Measurements from ENCODE around the gene FANCC.

FANCC gene, protein sequence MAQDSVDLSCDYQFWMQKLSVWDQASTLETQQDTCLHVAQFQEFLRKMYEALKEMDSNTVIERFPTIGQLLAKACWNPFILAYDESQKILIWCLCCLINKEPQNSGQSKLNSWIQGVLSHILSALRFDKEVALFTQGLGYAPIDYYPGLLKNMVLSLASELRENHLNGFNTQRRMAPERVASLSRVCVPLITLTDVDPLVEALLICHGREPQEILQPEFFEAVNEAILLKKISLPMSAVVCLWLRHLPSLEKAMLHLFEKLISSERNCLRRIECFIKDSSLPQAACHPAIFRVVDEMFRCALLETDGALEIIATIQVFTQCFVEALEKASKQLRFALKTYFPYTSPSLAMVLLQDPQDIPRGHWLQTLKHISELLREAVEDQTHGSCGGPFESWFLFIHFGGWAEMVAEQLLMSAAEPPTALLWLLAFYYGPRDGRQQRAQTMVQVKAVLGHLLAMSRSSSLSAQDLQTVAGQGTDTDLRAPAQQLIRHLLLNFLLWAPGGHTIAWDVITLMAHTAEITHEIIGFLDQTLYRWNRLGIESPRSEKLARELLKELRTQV

DNA sequence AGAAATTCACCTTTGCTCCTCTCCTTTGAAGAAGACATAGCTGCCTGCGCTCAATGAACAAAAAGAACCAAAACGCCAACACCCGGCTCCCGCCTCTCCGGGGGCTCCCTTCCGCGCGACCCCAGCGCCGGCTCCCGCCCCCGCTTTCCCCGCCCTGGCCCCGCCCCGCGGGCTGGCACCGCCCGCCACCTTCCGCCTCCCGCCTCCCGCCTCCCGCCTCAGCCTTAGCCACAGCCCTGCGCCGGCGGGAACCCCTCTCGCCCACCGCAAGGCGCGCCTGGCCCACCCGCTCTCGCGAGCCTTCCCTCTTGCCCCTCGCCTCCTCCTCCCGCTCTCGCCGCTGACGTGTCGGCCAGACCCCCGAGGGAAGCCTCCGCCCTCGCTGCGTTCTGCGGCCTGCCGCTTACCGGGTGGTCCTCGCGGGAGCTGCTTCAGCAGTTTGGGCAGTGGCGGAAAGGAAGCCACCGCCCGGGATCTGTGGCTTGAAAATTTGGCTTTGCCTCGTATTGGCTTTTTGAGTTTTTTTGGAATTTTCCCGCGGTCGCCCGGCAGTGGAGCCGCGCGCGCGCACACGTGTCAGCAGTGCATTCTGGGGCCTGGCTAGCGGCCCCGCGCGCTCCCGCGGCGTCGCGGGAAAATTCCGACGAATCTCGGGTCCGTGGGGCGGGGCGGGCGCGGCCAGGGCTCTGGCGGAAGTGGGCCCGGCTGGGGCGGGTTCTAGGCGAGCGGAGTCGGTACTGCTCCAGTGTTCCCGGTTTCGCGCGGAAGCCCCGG lies at the start of gene FANCC:
FANCC (minus strand) TSS at position 591 of the 774 bp plus-strand sequence. CDS start 68,418 bp downstream, outside the sequence.
- DNase-seq (ENCODE audit: low spot score): peak; percentile 89

DNA sequence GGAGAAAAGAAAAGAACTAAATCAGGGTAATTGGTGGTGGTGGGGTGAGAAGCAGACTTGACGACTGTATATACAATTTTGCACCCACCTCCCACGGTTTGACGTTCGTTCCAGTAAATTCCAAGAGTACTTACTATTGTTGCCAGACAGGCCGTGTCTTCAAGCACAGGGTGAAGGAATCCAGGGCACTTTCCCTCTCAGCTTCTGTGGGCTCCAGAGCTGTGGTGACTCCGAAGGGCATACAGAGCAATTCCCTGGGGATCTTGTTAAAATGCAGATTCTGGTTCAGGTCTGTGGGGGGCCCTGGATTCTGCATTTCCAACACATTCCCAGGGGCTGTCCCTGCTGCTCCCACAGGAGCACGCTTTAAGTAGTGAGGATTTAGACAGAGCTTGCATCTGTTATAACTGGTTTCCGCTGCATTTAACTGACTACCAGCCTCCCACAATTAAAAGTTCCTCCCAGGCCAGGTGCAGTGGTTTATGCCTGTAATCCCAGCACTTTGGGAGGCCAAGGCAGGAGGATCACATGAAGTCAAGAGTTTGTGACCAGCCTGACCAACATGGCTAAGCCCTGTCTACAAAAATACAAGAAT lies 49.3 kb upstream of the FANCC start:
- no peak for DNase-seq (ENCODE audit: low spot score)

DNA sequence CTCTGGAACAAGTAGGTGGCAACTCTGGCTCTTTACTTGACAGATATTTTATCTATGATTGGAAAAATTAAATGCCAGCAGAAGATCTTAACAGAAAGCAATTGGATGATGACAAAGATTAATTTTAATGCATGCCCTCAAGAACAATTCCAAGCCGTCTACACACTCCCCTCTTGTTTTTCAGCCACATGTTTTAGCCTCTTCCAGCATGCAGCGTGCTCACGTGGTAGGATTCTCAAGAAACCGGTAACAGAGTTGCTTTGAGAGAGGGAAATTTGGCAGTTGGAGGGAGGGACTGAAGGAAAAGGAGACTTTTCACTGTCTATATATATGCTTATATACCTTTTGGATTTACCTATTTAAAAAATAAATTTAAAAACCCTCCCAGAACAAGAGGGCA lies 48.3 kb upstream of the FANCC start:
- no peak for DNase-seq (ENCODE audit: low spot score)

DNA sequence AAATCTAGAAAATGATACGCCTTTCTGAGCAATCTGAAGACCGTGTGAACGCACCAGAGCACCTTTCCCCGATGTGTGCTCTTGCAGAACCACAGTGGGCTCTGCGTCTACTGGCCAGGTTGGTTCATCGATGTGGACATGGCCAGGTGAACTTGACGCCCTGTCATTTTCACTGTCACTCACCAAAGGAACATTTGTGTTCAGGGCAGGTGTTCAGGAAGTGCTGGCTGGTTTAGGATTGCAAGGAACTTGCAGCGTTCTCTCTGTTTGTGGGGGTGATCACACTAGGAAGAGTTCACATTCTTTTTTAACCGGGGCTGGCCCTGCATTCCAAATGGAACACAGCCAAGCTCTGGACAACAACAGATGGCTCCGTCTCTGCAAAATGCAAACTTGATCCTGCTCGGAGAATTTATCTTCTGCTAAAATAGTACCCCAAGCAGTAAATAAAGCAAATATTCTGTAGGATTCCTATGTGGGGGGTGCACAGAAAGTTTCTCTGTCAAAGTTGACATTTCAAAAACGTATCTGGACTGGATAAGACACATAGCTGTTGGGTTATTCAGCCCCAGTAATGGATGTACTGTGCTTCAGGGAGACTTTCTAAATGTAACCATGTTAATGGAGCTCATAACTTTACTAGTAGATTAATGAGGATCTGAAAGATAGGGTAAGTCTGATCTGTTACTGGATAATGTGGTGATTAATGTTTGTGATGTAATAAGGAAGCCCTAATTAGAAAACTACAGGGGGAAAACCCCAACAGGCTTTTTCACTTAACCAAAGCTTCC lies 45.7 kb upstream of the FANCC start:
- no peak for DNase-seq (ENCODE audit: low spot score)

DNA sequence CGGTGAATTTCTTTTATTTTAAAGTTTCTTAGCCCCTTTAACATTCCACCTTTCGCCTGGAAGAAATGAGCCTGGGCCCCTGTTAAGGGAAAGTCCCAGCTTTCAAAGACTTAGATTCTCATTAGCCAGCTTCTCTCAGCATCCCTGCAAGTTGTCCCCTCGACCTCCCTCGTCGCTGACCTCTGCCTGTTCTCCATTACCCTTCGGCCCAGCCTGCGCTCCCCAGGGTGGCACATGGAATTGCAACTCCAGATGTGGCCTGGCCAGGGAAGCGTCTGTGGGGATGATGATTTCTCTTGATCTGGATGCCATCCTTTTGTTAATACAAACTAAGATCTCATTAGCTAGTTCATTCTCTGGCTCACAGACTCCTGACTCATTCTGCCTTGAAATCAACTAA lies 43.4 kb upstream of the FANCC start:
- no peak for DNase-seq (ENCODE audit: low spot score)

DNA sequence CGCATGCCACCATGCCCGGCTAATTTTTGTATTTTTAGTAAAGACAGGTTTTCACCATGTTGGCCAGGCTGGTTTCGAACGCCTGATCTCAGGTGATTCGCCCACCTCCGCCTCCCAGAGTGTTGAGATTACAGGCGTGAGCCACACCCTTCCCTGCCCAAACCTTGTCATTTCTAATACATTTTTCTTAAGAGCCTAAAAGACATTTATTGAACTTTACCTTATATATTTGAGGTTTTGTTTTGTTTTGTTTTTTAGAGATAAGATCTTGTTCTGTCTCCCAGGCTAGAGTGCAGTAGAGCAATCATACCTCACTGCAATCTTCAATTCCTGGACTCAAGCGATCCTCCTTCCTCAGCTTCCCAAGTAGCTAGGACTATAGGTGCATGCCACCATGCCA lies 39.8 kb upstream of the FANCC start:
- DNase-seq (ENCODE audit: low spot score): no peak

DNA sequence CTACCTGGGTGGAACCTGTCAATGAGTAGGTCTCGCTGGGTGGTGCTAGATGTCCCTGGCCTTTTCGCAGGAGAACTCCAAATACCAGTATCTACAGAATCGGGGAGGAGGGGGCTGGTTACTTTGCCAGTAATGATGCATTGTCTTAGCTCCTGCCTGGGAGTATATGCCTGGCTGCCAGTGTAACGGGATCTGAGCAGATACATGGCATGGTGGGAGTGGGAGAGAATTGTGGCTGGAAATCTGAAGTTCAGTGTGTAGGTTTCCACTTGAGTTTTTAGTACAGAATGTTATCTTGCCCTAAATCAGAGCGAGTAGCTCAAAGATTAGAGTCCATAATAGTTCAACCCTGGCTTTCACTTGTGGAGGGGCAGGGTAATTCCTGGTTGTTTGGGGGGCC lies 38.0 kb upstream of the FANCC start:
- DNase-seq (ENCODE audit: low spot score): no peak

DNA sequence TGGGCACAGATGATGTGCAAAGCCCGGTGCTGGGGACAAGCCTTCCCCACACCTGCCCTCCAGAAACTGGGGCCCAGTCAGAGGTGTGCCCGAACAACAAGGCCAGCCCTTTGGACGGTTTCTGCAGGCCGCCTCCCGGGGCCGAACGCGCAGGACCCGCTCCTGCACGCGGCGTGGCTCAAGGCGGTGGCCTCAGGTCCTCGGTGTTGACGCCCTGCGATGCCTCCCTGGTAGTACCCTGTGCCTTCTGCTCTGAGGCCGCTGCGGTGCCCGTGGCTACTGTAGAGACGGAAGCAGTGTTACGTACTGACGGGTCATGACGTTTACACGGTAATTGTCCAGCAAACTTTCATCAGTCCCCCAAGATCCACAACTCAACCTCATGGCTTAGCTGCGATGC lies 33.5 kb upstream of the FANCC start:
- no peak for DNase-seq (ENCODE audit: low spot score)

DNA sequence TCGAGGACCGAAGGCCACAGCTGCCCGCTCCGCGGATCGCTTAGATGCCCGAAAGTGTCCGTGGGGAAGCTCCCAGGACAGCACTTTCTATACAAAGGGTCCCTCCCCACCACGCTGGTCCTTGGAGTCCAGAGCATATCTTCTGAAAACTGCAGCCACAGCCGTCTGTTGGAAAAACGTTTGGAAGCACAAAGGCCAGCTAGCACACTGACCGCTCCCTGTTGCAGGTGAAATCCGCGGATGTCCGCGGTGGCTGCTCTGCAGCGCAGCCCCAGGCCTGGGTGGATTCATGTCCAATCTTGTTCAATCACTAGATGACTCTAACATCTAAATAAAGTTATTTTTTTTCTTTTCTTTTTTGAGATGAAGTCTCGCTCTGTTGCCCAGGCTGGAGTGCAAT lies 32.8 kb upstream of the FANCC start:
- no peak for DNase-seq (ENCODE audit: low spot score)

DNA sequence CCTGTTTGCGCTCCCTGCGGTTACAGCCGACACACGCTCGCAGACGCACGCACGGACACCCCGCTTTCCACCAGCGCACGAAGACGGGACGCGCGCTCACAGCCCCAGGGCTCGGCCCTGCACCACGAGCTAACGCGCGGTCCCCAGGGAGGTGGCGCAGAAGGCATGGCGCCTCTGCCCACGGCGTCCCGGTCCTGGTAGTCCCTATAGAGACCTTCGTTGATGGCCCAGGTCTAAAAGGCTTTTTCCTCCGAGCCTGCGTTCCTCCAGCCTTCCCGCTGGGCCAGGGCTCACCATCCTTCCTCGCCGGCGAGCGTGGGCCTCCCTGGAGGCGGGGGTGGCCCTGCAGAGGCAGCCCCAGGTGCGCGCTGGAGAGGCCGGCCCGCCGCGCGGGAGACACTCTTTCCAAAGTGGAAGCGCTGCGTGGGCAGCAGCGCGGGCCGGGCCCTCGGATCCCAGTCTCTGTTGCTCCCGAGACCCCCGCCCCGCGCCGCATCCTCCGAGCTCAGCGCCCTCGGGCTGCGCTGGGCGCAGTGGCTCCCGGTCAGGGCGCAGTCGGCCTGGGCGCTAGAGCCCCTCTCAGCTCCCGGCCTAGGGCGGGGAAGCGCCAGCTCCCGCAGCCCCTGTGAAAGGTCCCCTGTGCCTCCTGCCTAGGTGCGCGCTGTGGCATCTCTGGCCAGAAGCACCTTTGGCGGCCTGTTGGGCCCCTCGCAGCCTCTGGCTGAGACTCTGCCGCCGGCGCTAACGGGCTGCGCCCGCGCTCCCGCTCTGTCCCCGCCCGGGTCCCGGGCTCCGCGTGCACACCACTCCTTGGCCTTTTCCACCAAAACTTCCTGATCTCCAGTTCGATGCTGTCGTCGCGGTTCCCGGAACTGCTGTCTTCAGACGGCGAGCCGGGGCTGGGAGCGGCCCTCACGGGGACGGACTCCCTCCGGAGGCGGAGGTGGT lies 31.9 kb upstream of the FANCC start:
- DNase-seq (ENCODE audit: low spot score): no peak

DNA sequence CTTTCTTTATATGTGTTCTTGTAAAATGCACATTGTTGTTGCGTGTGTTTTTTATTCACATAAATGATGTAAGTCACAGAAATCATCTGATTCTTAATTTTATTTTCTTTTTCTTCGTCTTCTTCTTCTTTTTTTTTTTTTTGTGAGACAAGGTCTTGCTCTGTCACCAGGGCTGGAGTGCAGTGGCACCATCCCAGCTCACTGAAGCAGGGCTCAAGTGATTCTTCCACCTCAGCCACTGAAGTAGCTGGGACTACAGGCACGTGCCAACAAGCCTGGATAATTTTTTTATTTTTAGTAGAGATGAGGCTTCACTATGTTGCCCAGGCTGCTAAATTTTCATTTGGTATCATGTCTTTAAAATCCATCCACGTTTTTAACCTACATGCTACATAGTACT lies 28.5 kb upstream of the FANCC start:
- DNase-seq (ENCODE audit: low spot score): no peak

DNA sequence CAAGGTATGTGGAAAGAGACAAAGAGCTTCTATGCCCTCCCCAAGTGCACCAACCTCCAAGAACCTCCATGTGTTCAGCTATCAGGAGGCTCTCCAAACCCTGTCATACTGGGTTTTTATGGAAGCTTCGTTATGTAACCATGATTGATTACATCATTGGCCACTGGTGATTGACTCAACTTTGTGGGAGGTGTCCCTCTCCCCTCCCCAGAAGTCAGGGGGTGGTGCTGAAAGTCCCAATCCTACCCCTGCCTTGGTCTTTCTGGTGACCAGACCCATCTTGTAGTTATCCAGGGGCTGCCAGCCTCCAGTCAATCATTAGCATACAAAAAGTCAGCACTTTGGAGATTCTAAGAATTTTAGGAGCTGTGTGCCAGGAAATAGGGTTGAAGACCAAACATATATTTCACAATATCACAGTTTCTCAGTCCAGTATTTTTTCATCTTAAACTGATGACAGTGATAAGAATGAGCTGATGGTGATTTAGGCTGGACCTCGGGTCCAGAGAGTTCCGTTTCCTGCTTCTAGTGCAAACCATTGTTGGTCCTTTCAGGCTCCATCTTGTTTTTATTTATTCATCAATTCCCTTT lies 27.3 kb upstream of the FANCC start:
- DNase-seq (ENCODE audit: low spot score): no peak

DNA sequence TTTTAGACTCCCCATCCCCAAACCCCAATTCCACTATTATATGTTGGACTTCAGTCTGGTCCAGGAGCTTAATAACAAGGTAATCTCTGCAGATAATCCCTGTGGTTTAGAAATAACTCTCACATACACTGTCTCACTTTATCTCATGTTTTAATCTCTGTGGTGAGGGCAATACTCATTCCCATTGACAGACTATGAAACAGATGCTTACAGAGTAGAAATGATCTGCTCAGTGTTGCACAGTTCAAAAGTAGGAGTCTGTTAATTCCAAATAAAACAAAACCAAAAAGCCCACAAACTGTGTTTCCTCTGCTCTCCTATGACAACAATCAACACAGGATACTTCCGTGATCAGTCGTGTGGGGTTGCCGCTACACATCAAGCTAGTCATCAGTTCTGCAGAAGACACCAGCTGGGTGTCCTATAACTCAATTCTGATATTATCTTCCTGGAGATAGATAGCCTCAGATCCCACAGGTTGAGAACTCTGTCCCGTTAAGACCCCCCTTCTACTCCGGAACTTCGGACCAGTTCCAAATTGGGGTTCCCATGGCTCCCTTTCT lies 26.3 kb upstream of the FANCC start:
- no peak for DNase-seq (ENCODE audit: low spot score)

DNA sequence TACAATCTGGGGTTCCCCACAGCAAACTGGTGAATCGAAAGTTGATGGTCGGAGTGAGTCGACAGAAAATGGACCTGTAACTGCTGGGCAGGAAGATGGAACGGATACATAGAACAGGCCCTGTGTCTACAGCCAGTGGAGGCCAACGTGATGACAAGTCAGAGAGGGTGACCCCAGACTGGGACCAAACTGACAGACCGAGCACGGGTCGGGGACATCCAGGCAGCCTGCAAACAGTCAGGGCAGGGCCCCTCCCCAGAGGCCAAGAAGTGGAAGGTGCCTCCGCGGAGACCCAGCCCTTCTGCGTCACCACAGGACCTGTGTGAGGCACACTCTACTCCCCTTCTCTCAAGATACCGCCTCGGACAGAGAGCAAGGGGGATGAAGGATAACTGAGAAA lies 25.1 kb upstream of the FANCC start:
- DNase-seq (ENCODE audit: low spot score): no peak

DNA sequence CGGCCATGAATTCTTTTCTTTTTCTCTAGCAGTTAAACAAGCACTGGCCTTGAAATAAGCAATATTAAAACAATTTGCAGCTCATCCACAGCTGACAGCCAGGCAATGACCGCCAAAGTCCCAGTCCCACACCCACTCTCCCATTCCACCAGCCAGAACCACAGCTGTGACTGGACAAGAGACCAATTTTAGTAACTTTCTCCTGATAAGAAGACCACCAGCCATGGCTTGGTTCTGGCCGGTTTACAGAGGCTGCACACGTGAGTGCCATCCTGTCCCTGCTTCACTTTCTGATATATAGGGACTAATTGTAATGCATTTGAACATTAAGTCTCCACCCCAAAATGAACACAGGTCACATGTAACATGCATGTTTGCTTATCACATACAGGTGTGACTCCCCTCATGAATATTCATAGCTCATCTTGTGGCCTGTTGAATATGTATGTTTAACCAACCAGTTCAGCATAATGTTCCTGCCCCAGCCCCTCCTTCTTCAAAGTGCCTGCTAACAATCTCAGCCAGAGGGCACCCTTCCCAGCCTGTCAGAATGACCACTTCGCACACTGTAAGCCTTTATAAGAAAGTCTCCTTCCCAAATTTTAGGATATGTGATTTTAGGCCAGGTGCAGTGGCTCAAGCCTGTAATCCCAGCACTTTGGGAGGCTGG lies 23.9 kb upstream of the FANCC start:
- no peak for DNase-seq (ENCODE audit: low spot score)

DNA sequence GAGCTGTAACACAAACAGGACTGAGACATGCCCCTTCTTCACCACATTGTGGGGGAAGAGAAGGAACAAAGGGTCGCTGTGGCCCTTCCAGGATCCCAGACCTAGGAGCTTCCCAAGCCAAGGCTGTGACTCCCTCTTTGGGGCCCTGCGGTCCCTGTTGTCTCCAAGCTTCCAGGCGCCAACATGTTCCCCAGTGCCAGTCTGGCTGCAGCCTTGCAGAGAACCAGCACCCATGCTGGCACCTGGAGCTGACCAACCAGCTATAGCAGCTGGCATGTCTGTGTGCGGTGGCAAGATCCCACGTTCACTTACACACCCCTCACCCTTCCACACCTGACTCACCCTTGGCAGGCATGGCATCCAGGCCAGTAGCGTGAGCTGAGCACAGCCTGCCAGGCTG lies 20.7 kb upstream of the FANCC start:
- DNase-seq (ENCODE audit: low spot score): no peak

DNA sequence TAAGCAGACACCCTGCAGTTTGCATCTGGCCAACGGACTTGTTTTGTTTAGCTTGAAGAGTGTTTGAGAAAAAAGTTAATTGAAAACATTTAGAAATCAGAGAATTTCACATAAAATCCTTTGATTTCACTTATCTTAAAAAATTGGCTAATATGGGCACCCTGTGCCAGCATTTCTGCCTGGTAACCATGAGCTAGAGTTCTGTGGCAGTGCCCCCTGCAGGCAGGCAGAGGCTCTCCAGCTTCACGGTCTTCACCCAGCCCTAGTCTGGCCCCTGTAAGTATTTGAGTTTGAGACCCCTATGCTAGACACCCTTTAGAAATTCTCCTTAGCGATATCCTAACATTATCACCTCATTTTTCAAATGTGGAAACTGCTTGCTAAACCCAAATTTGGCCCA lies 18.8 kb upstream of the FANCC start:
- DNase-seq (ENCODE audit: low spot score): no peak

DNA sequence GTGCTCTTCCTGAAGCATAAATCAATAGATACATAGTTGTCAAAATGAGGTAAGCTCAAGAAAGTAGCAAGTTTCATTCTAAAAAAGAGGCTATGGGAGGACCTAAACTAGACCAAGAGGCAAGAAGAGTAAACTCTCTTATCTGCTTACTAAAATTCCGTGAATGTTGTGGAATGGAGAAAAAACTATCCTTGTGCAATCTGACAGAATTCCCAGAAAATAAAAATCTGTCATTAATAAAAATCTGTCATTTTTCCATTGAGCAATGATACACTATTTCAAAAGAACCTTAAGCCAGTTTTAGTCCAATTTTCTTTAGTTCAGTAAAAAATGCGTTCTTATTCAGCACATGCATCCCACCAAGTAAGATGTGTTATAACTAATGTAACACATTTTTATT lies 15.9 kb upstream of the FANCC start:
- DNase-seq (ENCODE audit: low spot score): no peak

DNA sequence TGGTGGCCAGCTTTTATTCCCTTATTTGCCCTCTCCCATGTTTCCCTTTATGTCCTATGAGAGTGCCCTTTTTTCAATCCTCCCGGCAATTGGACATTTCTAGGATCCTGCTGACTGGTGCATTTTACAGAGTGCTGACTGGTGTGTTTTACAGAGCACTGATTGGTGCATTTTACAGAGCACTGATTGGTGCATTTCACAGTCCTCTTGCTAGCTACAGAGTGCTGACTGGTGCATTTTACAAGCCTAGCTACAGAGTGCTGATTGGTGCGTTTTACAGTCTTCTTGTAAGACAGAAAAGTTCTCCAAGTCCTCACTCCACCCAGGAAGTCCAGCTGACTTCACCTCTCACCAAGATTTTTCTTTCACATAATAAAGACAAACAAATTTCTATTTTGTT lies 15.4 kb upstream of the FANCC start:
- DNase-seq (ENCODE audit: low spot score): no peak

Measured in putamen (tissue), 1 donor.